Stimulated activated CD4-positive, alpha-beta T cell treated with anti-CD3 and anti-CD28 coated beads, TNF-alpha, amount 100 ng/mL, for 1 hour (primary cell): Measurements from ENCODE around the gene MBOAT2.
"Not testable (repeated sequence)": the region's sequence is repeated elsewhere in the genome, so short reads cannot be mapped to it uniquely, and the experiment has no call there.

Experiments
- DNase-seq, 3 donors: peaks; one replicate each; pipeline ENCODE4 v3.0.0-alpha.2; 2020; ENCODE audit warnings: low read depth in 3 of 3, low spot score in 1 of 3

The MBOAT2 gene

GRCh38 chr2:8902757-8903156 is 100.7 kb downstream of the MBOAT2 start:
- not testable (repeated sequence) for DNase-seq

GRCh38 chr2:8897206-8897605 is 106.3 kb downstream of the MBOAT2 start:
- not testable (repeated sequence) for DNase-seq

- not testable (repeated sequence) for DNase-seq
Observed at GRCh38 chr2:8896671-8897070, 106.8 kb downstream of the MBOAT2 start.

GRCh38 chr2:8895087-8895912 is 108.2 kb downstream of the MBOAT2 start:
- DNase-seq: not testable (repeated sequence)

GRCh38 chr2:8893978-8894820 is 109.3 kb downstream of the MBOAT2 start:
- no peak for DNase-seq

GRCh38 chr2:8893474-8893873 is 110.0 kb downstream of the MBOAT2 start:
- no peak for DNase-seq

GRCh38 chr2:8892111-8892510 is 111.4 kb downstream of the MBOAT2 start:
- no peak for DNase-seq

GRCh38 chr2:8889978-8890377 is 113.5 kb downstream of the MBOAT2 start:
- no peak for DNase-seq

GRCh38 chr2:8888963-8889362 is 114.5 kb downstream of the MBOAT2 start:
- no peak for DNase-seq

- DNase-seq: no peak
Observed at GRCh38 chr2:8886876-8887275, 116.6 kb downstream of the MBOAT2 start.

- DNase-seq: no peak
Observed at GRCh38 chr2:8886202-8886518, 117.3 kb downstream of the MBOAT2 start.

GRCh38 chr2:8885449-8886201 is 117.9 kb downstream of the MBOAT2 start:
- DNase-seq: no peak

GRCh38 chr2:8884812-8885211 is 118.7 kb downstream of the MBOAT2 start:
- DNase-seq: no peak

- no peak for DNase-seq
Observed at GRCh38 chr2:8882094-8882493, 121.4 kb downstream of the MBOAT2 start.

GRCh38 chr2:8877894-8878293 is 125.6 kb downstream of the MBOAT2 start:
- no peak for DNase-seq

- no peak for DNase-seq
Observed at GRCh38 chr2:8877332-8877731, 126.2 kb downstream of the MBOAT2 start.

GRCh38 chr2:8876628-8877027 is 126.9 kb downstream of the MBOAT2 start:
- DNase-seq: no peak

- DNase-seq: no peak
Observed at GRCh38 chr2:8872821-8873432, 130.6 kb downstream of the MBOAT2 start.

- DNase-seq: no peak
Observed at GRCh38 chr2:8870441-8870840, 133.0 kb downstream of the MBOAT2 start.

GRCh38 chr2:8867363-8867762 is 136.1 kb downstream of the MBOAT2 start:
- DNase-seq: no peak

- no peak for DNase-seq
Observed at GRCh38 chr2:8863331-8863953, 140.0 kb downstream of the MBOAT2 start.
